ENCODE measurements around the gene FHIT.

Gene FHIT

DNA sequence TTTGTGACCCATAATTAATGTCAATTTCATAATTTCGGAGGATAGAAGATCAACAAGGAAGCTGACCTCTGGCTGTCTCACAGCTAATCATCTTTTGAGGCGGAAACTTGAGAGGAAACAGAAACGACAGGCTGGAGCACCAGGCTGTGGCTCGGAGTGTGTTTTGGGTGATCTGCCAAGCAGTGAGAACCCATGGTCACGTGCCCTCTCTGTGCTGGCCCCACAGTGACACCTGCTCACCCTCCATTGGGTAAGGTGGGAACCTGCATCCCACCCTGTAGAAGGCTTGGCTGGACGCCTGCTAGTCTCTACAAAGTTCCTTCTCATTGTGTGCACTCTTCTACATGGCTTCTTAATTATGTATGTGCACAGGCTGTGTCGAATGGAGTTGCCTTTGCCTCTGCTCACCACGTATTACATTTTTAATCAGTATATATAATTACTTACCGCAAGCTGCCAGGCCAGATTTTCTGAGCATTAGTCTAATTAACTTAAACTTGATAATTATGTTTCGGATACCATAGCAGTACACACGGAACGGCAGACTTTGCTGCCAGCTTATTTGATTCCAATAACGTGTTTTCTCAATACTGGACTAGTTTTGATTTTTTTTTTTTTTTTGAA lies 1482.0 kb downstream of the FHIT start:
- no peak for DNase-seq

DNA sequence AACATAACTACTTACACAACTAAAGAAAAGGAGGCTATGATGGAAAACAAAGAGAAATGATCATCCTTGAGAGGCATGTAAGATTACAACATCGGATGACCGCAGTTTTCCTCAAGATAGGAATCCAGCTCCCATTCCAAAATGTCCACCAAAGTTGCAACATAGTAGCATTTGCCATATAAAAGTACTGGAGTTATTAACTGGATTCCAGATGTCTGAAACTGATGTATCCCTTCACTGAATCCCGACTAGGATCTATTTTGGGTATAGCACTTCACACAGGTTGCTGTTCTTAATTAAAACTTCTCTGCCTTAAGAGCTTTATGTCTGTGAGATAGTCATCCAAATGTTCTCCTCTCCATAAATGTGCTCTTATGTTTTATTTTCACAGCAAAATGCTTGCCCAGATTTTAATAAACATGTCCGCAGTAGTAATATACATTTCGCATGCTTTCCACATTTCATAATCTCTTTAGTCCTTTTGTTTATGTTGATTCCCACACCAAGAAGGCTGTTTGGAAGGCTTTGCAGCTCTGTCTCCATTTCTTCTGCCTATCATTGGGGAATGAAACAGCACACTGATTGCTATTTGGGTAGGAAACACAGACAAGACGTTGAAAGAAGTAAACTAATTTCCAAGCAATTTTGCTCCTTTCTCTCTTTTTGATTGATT lies 1484.9 kb downstream of the FHIT start:
- DNase-seq, result no peak

GRCh38 chr3:59764171-59764570 lies 1487.1 kb downstream of the FHIT start:
- no peak for DNase-seq

DNA sequence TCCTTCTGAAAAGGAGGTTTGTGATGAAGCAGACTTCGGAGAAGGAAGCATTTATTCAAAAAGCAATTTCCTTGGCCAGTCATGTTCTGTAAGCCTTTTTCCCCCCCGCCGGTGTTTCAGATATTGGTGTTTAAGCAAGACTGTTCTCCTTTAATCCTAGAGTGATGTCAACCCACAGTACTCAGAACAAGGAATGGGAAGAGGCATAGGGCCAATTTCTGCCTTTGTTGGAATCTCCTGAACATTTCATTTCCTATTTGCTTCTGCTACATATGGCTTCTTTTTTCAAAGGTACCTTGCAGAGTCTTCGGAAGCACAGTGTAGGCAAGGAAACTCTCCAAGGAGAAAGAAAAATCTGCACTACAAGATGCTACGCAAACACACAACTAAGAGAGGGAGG lies 1488.3 kb downstream of the FHIT start:
- no peak for DNase-seq

- DNase-seq, result no peak
Measured at GRCh38 chr3:59759298-59760031, 1491.8 kb downstream of the FHIT start.

DNA sequence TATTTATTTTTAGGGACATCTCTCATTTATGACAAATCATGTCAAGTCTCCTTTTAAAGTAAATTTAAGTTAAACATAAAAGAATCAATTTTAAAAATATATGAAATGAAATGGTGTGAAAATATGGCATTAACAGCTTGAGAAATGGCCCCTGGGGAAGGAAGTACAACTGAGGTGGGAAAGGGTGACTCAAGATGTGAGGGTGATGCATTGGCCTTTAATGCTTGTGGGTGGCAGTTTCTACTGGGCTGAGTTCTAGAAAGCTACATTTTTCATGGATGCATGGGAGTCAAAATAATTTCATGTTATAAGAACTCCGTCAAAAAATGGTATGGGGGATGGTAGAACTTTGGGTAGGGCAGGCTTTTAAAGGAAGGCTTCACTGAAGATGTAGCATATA lies 1492.6 kb downstream of the FHIT start:
- DNase-seq, result no peak

DNA sequence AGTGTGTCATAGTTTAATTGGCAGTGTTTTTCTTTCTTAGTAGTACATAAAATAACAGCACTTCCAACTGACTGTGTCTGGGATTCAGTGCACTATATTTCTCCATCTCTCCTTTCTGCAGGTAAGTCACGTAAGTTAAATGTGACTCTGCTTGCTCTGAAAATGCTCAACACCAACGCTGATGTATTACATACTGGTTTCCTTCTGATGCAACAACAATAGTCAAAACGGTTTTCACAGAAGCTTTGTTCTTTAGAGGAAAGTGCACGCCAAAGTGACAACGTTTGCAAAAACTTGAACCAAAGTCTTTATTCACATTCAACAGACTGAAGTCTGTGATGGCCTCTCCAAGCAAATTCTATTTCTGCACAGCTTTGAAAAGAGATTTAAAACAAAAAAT lies 1494.3 kb downstream of the FHIT start:
- DNase-seq, result no peak

DNA sequence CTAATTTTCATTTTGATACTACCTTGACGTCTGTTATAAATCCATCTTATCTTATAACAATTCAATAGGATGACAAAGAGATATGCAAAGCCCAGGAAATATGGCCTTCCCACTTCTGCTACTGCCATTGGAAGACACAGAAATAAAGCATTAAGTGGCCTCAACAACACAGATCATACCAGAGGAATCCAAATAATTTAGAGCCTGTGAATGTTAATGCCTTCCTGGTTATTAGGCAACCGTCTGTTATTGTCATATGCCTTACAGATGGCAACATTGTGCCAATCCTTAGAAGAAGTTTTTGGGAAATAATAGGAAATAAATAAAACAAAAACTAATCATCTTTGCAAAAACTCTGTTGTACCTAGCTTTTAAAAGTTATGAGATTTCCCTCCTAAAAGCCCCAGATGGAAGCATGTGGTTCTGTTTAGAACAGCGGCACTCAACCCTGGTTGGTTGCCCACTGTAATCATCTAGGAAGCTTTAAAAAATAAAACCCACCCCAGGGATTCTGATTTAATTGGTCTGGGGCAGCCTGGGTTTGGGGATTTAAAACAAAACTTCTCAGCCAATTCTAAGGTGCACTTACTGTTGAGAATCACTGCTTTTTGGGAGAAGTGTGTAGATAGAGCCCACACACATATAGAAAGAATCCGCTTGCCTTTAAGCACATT lies 1496.7 kb downstream of the FHIT start:
- no peak for DNase-seq

DNA sequence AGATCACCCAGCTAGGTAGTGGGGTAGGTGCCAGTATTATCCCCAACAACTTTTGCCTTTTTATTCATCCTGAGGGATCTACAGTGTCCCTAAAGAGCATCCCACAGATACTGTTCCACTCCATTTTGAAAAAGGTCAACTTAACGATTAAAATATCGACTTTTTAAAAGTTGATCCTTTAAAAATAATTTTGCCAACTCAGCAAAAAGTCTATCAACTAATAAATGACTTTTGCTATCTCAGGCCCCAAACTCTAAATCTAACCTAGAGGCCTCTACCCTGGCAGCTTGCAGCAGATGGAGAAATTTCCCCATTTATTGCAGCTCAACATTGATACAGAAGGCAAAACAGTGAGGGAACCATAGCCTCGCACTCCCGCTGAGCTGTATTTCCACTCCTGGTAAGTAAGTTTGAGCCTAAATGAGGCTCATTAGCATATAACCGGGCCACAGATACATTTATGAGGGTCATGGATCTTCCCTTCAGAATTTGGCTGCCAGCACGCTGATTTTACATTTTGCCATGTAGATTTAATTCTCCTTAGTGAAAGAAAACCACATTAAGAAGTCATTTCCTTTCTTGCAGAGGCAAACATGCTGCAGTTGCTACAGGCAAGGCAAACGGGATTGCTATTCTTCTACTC lies 1497.3 kb downstream of the FHIT start:
- DNase-seq, result no peak

GRCh38 chr3:59752925-59753324 lies 1498.3 kb downstream of the FHIT start:
- DNase-seq, result no peak

- DNase-seq, result no peak
Measured at GRCh38 chr3:59751606-59752005, 1499.6 kb downstream of the FHIT start.

GRCh38 chr3:59750391-59750790 lies 1500.9 kb downstream of the FHIT start:
- DNase-seq, result no peak

DNA sequence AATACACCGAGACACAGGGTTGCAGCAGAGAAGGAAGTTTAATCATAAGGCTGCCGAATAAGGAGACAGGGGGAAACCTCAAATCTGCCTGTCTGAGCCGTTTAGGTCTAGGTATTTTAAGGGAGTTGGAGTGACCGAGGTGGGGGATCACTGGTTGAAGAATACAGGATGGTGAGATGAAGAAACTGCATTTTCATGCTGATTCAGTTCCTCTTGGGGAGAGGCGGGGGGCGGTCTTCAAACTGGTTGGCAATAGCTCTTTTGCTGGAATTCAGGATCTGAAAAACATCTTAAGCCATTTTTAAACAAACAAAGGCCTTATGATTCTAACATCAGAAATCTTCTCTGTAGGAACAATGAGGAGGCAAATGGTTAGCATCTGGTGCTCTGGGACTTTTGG lies 1502.0 kb downstream of the FHIT start:
- no peak for DNase-seq

GRCh38 chr3:59746585-59746984 lies 1504.7 kb downstream of the FHIT start:
- no peak for DNase-seq

GRCh38 chr3:59737241-59737640 lies 1514.0 kb downstream of the FHIT start:
- DNase-seq, result no peak

GRCh38 chr3:59734061-59734460 lies 1517.2 kb downstream of the FHIT start:
- DNase-seq, result no peak

DNA sequence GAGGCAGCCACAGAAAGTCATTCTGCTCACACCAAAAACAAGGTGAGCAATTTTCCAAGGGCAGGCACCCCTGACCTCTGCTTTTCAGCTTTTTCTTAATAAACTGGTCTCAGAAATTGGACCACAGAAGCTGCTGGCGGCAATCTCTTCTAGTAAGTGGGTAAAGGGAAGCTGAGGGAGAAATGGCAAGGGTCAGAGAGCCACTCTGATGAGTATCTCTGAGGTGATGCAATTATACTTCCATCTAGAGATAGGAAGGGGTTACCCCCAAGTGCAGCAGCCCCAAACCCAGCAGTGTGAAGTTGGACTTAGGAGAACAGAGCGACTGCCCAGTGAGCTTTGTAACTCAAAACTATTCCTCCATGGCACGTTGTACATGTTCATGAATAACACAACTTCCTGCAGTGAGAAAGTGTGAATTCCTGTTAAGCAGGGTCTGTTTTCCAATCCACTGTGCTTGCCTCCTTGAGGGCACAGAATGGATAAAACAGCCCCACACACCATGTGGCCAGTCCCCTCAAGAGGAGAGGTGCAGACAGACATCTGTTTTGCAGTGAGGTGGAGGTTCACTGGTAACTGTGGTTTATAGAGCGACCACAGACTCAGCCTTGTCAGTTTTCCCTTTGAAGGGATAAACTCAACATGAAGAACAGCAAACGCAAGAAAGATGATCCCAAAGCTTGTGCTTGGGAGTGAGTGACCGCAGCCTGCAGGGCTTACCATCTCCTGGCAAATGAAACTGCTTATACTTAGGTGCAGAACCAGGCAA lies 1518.0 kb downstream of the FHIT start:
- DNase-seq, result no peak

DNA sequence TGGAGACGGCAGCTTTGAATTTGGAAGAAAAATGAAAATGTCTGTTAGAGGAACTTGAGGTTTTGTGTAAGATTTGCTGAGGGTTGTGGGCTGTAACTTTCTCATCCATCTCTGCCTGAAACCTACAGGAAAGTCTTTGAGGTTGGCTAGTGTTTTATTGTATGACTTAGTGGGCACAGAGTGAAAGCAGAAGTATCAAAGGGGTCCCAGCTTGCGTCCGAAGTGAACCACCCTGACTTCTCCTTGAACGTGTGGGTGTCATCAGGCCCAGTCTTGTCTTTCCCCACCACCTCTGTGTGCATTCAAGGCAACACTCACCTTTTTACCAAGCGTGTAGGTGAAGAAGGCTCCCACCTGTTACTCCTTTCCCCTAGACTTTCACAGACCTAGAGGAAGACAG lies 1519.3 kb downstream of the FHIT start:
- no peak for DNase-seq

DNA sequence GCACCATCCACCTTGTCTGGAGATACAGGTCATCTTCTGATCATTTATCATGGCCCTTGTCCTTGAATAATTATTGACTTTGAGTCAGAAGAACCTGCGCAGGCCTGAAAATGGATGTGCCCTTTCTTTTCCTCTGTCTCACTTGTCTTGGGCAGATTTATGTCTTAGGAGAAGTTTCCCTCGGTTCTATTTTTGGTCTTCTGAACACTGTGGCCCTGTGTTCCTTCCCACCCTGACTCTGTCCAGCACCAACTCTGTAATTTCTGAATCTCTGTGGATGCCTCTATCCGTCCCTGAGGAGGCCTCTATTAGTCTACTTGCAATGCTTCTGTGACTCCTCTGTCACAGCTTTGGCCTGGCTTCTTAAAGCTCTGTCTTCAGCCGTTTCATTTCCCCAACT lies 1520.7 kb downstream of the FHIT start:
- DNase-seq, result no peak

DNA sequence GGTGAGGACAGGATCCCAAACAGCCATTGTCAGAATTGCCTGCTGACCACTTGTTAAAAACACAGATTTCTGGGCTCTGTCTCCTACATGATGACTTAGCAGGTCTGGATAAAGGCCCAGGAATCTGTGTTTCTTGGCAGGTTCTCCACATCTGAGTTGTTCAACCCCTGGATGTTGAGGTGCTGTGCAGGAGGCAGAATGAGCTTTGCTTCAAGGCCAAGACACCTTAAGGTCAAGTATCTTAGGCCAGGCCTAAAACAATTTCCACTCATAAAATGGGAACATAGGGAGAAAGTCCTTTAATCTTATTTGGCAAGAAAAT lies 1522.7 kb downstream of the FHIT start:
- DNase-seq, result no peak

GRCh38 chr3:59727902-59728586 lies 1523.2 kb downstream of the FHIT start:
- DNase-seq, result no peak

GRCh38 chr3:59726279-59726678 lies 1525.0 kb downstream of the FHIT start:
- DNase-seq, result no peak

Measured in NCI-H2081 treated with DMSO at 0.1 percent for 48 hours (cell line).